Skin epidermis (tissue), 12 donors: ENCODE results near the gene SNURF.
"Not testable (repeated sequence)": the region's sequence is repeated elsewhere in the genome, so short reads cannot be mapped to it uniquely, and the experiment has no call there.

Experiments
- H3K27ac ChIP-seq, 21 experiments: fragments of 200-600 bp; sonication (generic) in 11 of 21; one replicate each; pipeline ENCODE4 v1.5.0; 2020; ENCODE audit warnings: mild to moderate bottlenecking in 3 of 21, inconsistent platforms in 2 of 21, moderate library complexity in 2 of 21
- H3K4me3 ChIP-seq, 7 experiments: fragments of 200-600 bp; sonication (generic) in 2 of 7; one replicate each; pipeline ENCODE4 v1.5.0; 2020; ENCODE audit warnings: inconsistent platforms in 2 of 7, mild to moderate bottlenecking in 2 of 7, moderate library complexity in 1 of 7

SNURF gene

DNA sequence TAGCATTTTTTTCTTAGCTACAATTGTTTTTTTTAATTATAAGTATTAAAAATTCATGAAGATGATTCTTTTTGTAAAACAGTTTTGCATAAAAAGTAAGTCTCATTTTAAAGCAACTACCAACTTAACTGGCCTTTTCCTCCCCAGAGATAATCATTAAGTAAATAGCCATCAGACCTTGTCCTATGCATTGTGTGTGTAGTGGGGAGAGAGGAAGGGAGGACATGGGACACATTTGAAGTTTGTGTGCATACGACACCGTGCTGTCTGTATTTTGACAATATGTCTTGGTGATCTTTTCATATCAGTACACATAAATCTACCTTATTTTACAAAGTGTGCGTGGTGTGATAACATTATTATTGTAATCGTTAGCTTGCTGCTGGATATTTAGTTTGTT is 8.1 kb downstream of the SNURF start:
- Histone ChIP-seq H3K4me3 (no peak overlapping the region), H3K27ac (no peak overlapping the region)

GRCh38 chr15:24966364-24967103 is 11.7 kb downstream of the SNURF start:
- Histone ChIP-seq H3K27ac (no peak overlapping the region), H3K4me3 (no peak overlapping the region)

GRCh38 chr15:24971052-24971451 is 16.3 kb downstream of the SNURF start:
- Histone ChIP-seq H3K4me3 (no peak overlapping the region), H3K27ac (no peak overlapping the region)

- Histone ChIP-seq H3K4me3 (no peak overlapping the region), H3K27ac (no peak overlapping the region)
These were observed 17.0 kb downstream of the SNURF start for GRCh38 chr15:24971772-24972171.

- H3K27ac ChIP-seq, result not testable (repeated sequence)
These were observed 17.9 kb downstream of the SNURF start for GRCh38 chr15:24972707-24973106.

DNA sequence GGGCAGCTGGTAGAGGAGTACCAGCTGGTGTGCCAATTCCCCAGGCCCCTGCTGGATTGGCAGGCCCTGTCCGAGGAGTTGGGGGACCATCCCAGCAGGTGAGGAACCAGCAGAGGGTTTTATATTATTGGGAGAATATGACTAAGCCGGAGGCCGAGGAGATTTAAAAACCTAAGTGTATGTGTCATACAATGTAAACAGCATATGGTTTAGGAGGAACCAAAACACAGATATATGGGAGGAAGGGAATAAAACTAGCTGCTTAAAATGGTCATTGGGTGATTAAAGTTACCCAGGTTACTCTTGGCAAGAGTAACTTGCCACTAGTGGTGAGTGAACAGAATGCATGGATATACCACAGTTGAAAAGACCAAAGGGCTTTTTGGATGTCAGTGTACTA is 22.1 kb downstream of the SNURF start:
- H3K4me3 ChIP-seq, result no peak overlapping the region

More at GRCh38 chr15:24972707-24973106, 17.9 kb downstream of the SNURF start:
- not testable (repeated sequence) for H3K4me3 ChIP-seq

GRCh38 chr15:24977686-24978085 is 22.9 kb downstream of the SNURF start:
- no peak overlapping the region for H3K4me3 ChIP-seq

More for the DNA sequence above, 22.1 kb downstream of the SNURF start:
- H3K27ac ChIP-seq, result no peak overlapping the region

GRCh38 chr15:24985224-24985623 is 30.4 kb downstream of the SNURF start:
- no peak overlapping the region for H3K4me3 ChIP-seq

More at GRCh38 chr15:24977686-24978085, 22.9 kb downstream of the SNURF start:
- H3K27ac ChIP-seq, result no peak overlapping the region

DNA sequence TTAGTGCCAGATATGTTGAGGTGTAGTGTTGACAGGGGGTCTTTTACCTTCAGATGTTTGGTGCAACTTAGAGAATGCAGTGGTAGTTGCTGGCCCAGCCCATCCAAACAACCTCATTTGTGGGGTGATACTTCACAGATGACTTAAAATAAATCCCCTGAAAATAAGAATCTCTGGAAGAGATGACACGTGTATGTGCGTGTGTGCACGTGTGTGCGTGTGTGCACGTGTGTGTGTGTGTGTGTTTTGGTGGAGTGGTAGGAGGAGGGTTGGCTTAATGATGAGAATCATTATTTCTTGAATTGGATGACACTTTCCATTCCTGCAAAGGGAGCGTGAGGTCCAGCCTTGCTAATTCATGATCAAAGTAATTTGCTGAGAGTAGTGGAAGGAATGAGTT is 31.9 kb downstream of the SNURF start:
- H3K4me3 ChIP-seq, result no peak overlapping the region

More at GRCh38 chr15:24985224-24985623, 30.4 kb downstream of the SNURF start:
- H3K27ac ChIP-seq, result no peak overlapping the region

More for the DNA sequence above, 31.9 kb downstream of the SNURF start:
- no peak overlapping the region for H3K27ac ChIP-seq
